ENCODE results near the gene KCNAB1. TPM values are rescaled to one million over a fixed set of nuclear protein-coding genes. Genes with fewer than 3 reads are reported as not detected.

Gene KCNAB1
- total and polyA plus RNA-seq, 2 of the 8 experiments (the other 6 are each of a cell fraction or from before 2014, with no cell fraction given) = 0.51 to 2.3 TPM

DNA sequence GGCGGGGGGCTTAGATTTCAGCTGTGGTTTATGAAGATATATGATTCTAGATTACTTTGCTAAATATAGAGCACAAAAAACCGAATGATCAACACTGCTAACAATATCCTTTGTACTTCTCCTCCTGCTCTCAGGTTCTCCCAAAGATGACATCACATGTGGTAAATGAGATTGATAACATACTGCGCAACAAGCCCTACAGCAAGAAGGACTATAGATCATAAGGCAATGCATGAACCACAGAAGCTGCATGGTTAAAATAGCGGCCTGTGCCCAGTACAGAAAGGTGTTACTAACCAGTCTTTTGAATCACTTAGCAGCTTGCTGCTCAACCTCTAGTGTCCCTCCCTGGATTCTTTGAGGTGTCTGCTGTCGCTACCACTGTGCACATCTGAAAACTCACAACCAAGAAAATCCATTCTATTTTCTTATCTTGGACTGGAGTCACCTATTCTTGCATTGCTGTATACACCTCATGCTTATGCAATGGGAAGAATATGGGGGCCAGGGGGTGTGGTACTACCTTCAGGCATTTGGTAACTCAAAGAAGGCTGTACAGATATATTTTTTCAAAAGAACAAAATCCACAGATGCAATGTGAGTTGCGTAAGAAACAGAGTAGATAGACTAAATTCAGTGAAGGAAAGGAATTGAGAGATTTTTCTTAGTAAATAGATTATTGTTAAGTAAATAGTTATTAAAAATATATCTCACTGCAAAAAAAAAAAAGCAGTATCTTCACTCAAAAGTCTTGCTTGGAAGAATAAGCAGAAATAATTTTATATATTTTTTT, 416.3 kb downstream of the KCNAB1 start (continued):
- TF ChIP-seq RNF2 (IDR thresholded peaks at IDR 0.05; ENCODE audit: borderline replicate concordance, low read depth, low read length, missing control alignments, poor library complexity, severe bottlenecking) = no peak
- no peak for TF ChIP-seq SP1 (IDR thresholded peaks at IDR 0.05; ENCODE audit: low read depth, low read length)
- TF ChIP-seq TCF12 (IDR thresholded peaks at IDR 0.05; ENCODE audit: low read depth, low read length) = no peak
- no peak for TF ChIP-seq RBBP5 (IDR thresholded peaks at IDR 0.05; ENCODE audit: borderline replicate concordance, low read depth, low read length)
- TF ChIP-seq ASH2L (IDR thresholded peaks at IDR 0.05; ENCODE audit: low read length) = no peak
- no peak for TF ChIP-seq BRCA1 (IDR thresholded peaks at IDR 0.05; ENCODE audit: low read depth, low read length)
- TF ChIP-seq SUZ12 (IDR thresholded peaks at IDR 0.05; ENCODE audit: low read length) = no peak
- no peak for TF ChIP-seq GABPA (IDR thresholded peaks at IDR 0.05; ENCODE audit: borderline replicate concordance, insufficient read depth, low read length)
- no peak for TF ChIP-seq CBX8 (IDR thresholded peaks at IDR 0.05; ENCODE audit: borderline replicate concordance, low read depth, low read length)

All from H1 (cell line).